Rectal smooth muscle tissue (tissue), 1 donor: ENCODE data around the gene JAM2.
A peak's percentile ranks its signal among the peaks of the same experiment; 100 is the strongest.

Experiments
- H3K27ac ChIP-seq: one replicate; pipeline ENCODE4 v1.7.0; 2013; ENCODE audit warnings: low read depth, low read length, inconsistent platforms
- H3K27me3 ChIP-seq: one replicate; pipeline ENCODE4 v1.7.0; 2013; ENCODE audit warnings: low read length; ENCODE audit not compliant: control insufficient read depth, insufficient read depth
- H3K36me3 ChIP-seq: one replicate; pipeline ENCODE4 v1.7.0; 2013; ENCODE audit warnings: low read length; ENCODE audit not compliant: control insufficient read depth, insufficient read depth
- H3K4me1 ChIP-seq: one replicate; pipeline ENCODE4 v1.7.0; 2013; ENCODE audit warnings: low read length; ENCODE audit not compliant: control insufficient read depth, insufficient read depth
- H3K4me3 ChIP-seq: one replicate; pipeline ENCODE4 v1.7.0; 2013; ENCODE audit warnings: low read length
- H3K9ac ChIP-seq: one replicate; pipeline ENCODE4 v1.7.0; 2013; ENCODE audit warnings: low read length

JAM2 gene

DNA sequence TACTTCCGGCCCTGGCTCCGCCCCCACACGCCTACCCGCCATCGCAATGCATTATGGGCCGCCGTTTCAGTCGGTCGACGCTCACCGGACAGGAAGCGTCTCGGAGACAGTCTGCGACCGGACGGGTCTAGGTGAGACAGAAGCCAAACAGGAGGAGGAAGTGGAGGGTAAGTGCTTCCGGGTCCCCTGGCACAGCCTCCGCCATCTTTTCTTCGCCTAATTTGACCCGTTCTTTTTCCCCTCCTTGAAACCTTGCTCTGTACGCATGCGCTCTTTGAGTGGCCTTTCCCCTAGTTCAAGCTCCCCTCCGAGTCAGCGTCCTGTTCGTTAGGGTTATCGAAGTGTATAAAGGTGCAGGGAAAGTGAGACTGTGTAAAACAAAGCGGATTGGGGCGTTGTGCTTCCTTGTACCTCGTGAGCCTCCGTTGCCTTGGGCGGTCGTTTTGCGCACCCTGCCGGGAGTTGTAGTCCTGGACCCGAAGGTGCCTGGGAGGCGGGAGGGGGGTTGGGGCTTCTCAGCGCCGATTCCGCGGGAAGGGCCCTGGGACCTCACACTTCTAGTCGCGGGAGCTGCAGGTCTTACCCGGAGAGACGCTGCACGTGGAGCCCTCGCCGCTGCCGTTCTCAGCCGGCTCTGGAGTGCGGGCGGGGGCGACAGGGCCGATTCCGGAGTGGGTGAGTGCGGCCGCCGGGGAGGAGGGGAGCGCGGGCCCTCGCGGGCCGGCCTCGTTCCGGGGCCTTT, 96.0 kb downstream of the JAM2 start, which contains the start of the genes ATP5PF and GABPA:
ATP5PF (minus strand) TSS at position 1 of the 742 bp plus-strand sequence. CDS start 5,110 bp downstream, outside the sequence.
GABPA (plus strand) TSS at position 69 of the 742 bp plus-strand sequence. CDS start 6,627 bp downstream, outside the sequence.
- H3K27ac ChIP-seq: peak within 1 kb of the TSS; percentile 100
- H3K4me1 ChIP-seq: peaks cover 19% of the 10 kb centered on the region
- peak within 1 kb of the TSS; percentile 99 for H3K4me3 ChIP-seq
- H3K27me3 ChIP-seq: no peaks in the 10 kb centered on the region
- H3K9ac ChIP-seq: peak within 1 kb of the TSS; percentile 99
- H3K36me3 ChIP-seq: peaks cover 3% of the 10 kb centered on the region

DNA sequence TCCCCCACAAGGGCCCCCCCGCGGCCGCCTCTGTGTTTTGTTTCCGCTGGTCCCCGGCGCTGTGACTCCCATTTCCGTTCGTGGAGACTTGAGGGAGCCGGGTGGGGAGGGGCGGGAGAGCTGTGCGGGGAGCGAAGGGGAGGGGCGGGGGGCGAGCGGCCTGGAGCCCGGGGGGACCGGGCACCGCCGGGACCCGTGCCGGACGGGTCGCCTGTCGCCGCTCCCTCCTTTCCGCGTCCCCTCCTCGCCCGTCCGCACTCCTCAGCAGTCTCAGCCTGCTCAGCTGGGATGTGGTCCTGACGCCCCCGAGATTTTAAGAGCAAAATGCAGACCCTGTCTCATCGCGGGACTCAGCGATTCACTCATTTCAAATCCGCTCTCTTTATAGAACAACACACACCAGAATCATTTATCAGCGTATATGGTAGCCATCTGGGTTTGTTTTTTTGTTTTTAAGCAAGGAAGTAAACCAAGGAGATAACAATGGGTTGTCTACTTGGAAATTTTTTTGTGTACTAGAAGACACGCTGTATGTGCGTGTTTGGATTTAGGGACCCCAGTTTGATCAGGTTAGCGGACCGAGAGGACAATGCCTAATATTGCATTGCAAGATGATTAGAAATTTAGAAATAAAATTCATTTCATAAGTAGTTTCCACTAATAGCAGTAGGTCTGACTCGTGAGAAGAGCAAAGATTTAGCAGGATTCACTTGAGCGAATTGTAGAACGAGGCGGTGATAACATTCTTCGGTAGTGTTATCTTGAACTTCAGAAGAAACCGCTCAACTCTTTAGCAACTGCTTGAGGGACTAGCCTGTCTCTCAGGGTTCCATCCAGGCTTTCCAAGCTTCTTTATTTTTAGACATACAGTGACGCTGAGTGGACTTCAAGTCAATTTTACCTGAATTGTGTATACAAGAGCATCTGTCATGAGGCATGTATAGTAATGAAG, 96.9 kb downstream of the JAM2 start:
- peak overlapping the region; percentile 100 for H3K27ac ChIP-seq
- H3K4me1 ChIP-seq: peaks cover 19% of the 10 kb centered on the region
- H3K36me3 ChIP-seq: peaks cover 3% of the 10 kb centered on the region
- H3K4me3 ChIP-seq: peak overlapping the region; percentile 99
- H3K9ac ChIP-seq: peak overlapping the region; percentile 99
- no peaks in the 10 kb centered on the region for H3K27me3 ChIP-seq

DNA sequence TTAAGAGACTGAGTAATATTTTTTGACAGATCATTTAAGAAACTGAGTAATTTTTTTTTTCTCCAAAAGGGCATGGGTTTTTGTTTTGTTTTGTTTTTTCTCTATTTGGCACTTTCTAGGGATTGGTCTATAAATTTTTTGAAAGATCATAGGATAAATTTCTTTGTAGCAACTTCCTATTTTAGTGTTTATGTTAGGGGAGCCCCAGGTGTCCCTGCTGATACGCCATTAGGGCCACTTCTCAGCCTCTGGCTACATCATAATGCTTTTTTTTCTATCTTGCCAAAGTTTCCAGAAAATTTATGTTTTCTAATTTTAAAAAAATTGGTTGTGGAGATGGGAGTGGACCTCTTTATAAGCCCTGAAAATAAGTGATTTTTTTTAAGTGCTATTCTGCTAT, 98.4 kb downstream of the JAM2 start:
- Histone ChIP-seq H3K27me3 (no peaks in the 10 kb centered on the region), H3K36me3 (peaks cover 3% of the 10 kb centered on the region), H3K9ac (no peak overlapping the region), H3K4me3 (no peak overlapping the region), H3K4me1 (peaks cover 19% of the 10 kb centered on the region), H3K27ac (no peak overlapping the region)

DNA sequence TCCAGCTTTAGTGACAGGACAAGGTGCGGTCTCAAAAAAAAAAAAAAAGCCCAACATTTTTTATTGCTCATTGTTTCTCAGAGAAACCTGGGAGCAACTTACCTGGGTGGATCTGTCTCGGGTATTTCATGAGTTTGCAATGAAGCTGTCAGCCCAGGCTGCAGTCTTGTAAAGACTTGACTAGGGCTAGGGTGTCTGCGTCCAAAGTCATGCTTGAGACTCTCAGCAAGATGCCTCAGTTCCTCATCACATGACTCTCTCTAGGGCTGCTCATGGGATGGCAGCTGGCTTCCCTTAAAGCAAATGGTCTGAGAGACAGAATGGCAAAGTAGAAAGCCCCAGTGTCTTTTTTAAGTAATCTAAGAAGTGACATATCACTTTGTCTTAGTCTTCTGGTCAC, 103.8 kb downstream of the JAM2 start:
- Histone ChIP-seq H3K27ac (no peak overlapping the region), H3K27me3 (no peaks in the 10 kb centered on the region), H3K4me3 (no peak overlapping the region), H3K36me3 (peaks cover 3% of the 10 kb centered on the region), H3K9ac (no peak overlapping the region), H3K4me1 (no peaks in the 10 kb centered on the region)

DNA sequence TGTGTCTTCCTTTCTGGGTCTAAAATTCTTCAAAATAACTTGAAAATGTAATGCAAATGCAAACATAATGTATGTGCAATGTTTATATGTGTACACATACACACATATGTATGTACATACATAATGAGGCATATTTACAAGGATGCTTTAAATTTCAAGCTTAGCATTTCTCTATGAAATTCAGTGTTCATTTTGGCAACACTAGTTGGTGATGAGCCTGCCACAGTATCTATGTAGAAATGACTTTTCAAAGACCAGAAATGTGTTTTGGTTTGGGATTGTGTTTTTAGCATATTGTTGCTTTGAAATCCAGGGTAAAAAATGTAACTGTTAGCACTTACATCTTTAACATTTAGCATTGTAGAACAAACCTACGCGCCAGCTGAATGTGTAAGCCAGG, 105.8 kb downstream of the JAM2 start:
- Histone ChIP-seq H3K27me3 (no peaks in the 10 kb centered on the region), H3K4me3 (no peak overlapping the region), H3K36me3 (peaks cover 2% of the 10 kb centered on the region), H3K9ac (no peak overlapping the region), H3K27ac (no peak overlapping the region), H3K4me1 (no peaks in the 10 kb centered on the region)

DNA sequence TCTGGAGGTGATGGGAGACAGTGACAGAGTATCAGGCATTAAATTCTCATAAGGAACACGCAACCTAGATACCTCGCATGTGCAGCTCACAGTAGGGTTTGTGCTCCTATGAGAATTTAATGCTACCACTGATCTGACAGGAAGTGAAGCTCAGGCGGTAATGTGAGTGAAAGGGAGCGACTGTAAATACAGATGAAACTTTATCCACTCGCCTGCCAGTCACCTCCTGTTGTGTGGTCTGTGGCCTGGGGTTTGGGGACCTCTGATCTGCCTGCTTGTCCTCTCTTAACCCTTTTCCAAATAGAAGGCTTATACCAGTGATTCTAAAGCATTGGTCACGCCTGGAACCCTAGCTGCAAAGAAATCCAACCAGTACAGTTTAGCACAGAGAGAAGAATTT, 111.0 kb downstream of the JAM2 start:
- Histone ChIP-seq H3K36me3 (peaks cover 2% of the 10 kb centered on the region), H3K9ac (no peak overlapping the region), H3K27me3 (no peaks in the 10 kb centered on the region), H3K4me1 (no peaks in the 10 kb centered on the region), H3K27ac (no peak overlapping the region), H3K4me3 (no peak overlapping the region)

DNA sequence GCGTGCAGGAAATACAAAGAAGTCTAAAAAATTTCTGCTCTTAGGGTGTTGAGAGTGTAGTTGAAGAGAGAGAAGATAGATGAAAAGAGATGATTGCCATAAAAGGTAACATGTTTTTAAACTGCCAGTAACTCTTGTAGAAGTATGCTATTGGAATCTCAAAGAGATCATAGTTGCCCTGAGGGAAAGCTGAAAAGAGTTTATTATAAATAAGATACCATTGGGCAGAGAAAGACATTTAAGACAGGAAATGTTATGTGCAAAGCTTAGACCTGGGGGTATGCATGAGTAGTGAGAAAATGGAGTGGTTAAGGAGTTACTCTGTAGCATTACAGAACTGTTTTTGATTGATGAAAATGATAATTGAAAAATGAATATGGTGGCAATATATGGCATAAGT, 113.4 kb downstream of the JAM2 start:
- no peaks in the 10 kb centered on the region for H3K4me1 ChIP-seq
- no peaks in the 10 kb centered on the region for H3K27me3 ChIP-seq
- H3K36me3 ChIP-seq: peaks cover 2% of the 10 kb centered on the region
- H3K4me3 ChIP-seq: no peak overlapping the region
- no peak overlapping the region for H3K9ac ChIP-seq
- no peak overlapping the region for H3K27ac ChIP-seq

DNA sequence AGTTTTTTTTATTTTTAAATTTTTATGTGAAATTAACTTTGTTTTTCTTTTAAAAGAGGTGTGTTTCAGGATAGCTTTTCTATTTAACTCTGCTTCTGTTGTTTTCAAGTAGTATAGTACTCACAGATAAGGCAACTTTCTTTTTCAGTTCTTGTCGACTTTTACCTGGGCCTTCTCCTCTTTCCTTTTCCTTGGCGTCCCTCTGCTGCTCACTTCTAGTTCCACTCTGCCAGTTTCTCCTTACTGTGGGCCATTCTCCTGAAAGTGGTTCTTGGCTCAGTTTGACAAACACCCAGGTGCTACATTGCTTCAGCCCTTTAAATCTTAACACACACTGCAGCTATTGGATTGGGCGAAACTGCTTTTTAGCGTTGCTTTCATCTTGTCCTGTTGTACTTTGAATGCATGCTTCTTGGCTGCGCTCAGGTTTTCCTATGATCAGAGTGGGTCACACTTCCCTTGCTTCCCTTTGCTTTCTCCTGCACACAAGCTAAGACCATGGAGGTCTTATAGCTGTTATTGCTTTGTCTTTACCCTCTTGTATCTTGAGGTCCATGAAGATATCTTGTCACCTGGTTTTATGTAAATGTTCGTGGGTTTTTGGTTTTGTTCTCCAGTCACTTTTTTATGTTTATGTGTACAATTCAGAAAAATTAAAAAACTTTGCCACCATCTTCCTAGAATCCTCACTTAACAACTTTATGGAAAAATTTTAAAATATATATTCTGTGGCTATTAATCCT, 117.3 kb downstream of the JAM2 start:
- no peak overlapping the region for H3K9ac ChIP-seq
- no peak overlapping the region for H3K4me3 ChIP-seq
- no peaks in the 10 kb centered on the region for H3K4me1 ChIP-seq
- peaks cover 18% of the 10 kb centered on the region for H3K36me3 ChIP-seq
- no peaks in the 10 kb centered on the region for H3K27me3 ChIP-seq
- H3K27ac ChIP-seq: no peak overlapping the region

DNA sequence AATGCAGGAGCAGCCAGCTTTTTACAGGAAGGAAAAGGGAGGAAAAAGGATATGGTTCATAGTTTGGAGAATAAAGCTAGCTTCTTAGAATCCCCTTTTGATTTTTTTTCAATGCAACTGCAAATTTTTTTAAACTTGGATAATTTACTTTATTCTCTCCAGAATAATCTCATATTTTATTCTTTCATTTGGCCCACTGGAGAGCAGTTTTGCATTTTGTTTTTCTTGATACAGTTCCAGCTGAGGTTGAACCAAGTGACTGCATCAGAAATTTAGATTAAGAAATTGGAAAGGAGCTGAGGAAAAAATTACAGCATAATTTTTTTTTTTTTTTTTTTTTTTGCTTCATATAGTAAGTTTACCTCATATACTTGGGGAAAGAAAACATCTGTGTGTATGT, 118.5 kb downstream of the JAM2 start:
- H3K27ac ChIP-seq: no peak overlapping the region
- H3K4me3 ChIP-seq: no peak overlapping the region
- no peaks in the 10 kb centered on the region for H3K4me1 ChIP-seq
- H3K9ac ChIP-seq: no peak overlapping the region
- H3K27me3 ChIP-seq: no peaks in the 10 kb centered on the region
- peaks cover 18% of the 10 kb centered on the region for H3K36me3 ChIP-seq

DNA sequence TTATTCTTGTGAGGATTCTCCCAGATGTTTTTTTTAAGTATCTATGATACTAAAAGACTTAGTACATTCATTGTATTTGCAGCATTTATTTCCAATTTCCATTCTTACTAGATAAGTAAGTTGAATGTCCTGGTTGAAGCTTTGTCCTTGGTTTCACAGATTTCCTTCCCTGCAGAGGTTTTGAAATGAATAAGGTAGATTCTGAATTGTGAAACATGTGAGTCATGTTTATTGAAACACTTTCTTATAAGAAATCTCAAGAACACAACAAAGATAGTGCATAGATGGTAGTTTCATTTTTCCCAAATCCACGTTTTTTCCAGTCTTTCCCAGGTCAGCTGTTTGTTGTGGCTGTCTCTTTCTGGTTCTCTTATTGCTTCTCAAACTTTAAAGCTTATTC, 120.5 kb downstream of the JAM2 start:
- H3K4me3 ChIP-seq: no peak overlapping the region
- H3K36me3 ChIP-seq: peaks cover 22% of the 10 kb centered on the region
- H3K9ac ChIP-seq: no peak overlapping the region
- H3K27me3 ChIP-seq: no peaks in the 10 kb centered on the region
- H3K27ac ChIP-seq: no peak overlapping the region
- no peaks in the 10 kb centered on the region for H3K4me1 ChIP-seq

DNA sequence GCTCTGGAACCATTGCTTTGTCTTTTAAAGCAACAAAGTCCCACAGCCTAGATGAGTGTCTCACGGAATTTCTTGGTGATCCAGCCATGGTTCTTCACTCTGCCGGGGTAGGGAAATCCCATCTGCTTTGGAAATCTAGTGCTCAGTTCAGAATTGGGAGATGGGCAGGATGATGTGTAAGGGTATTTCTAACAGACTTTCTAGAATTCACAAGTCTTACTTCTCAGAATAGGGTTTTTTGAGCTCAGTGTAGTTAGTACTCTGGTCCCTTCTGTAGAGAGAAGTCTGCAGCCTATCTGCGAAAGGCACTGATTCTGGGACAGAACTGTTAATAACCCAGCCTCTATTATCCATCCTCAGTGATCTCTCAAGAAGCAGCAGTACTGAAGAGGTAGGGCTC, 121.0 kb downstream of the JAM2 start:
- H3K36me3 ChIP-seq: peaks cover 22% of the 10 kb centered on the region
- no peak overlapping the region for H3K27ac ChIP-seq
- H3K27me3 ChIP-seq: no peaks in the 10 kb centered on the region
- no peaks in the 10 kb centered on the region for H3K4me1 ChIP-seq
- H3K9ac ChIP-seq: no peak overlapping the region
- H3K4me3 ChIP-seq: no peak overlapping the region

DNA sequence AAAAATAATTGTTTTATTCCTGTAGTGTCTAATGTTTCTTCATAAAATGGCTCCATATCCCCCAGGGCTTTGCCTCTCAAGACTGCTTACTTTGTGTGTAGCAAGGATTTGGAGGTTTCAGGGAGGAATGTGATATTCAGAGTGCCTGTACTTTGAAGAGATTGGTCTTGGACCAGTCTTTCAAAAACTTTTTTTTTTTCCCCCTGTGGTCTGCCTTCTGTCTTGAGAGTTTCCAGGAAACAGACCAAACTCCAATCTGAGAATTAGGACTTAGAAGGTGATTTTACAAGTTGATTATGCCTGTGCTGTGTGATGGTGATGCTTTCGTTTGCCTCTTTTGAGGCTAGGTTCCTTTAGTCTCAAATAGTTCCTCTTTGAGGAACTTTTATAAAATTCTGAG, 121.6 kb downstream of the JAM2 start:
- H3K4me1 ChIP-seq: no peaks in the 10 kb centered on the region
- no peaks in the 10 kb centered on the region for H3K27me3 ChIP-seq

More for the DNA sequence above, 121.6 kb downstream of the JAM2 start:
- H3K36me3 ChIP-seq: peaks cover 22% of the 10 kb centered on the region
- no peak overlapping the region for H3K4me3 ChIP-seq
- no peak overlapping the region for H3K27ac ChIP-seq
- H3K9ac ChIP-seq: no peak overlapping the region
